HCT116 (cell line): ENCODE measurements around the gene SESN1.

Source experiments
- CTCF ChIP-seq, 3 experiments: fragments of 200-600 bp in 1 of 3; sonication (generic) in 1 of 3; IDR thresholded peaks in 2 of 3; conservative IDR thresholded peaks in 1 of 3; 2 replicates each; pipeline ENCODE4 v1.5.1; 2012 to 2017; ENCODE audit warnings: low read depth in 2 of 3, low read length in 2 of 3, antibody characterized with exemption in 1 of 3, borderline replicate concordance in 1 of 3, control low read depth in 1 of 3, mild to moderate bottlenecking in 1 of 3, mixed read lengths in 1 of 3, mixed run types in 1 of 3, moderate library complexity in 1 of 3; ENCODE audit not compliant: insufficient read depth in 1 of 3
- POLR2A ChIP-seq: IDR thresholded peaks from 2 replicates; pipeline ENCODE4 v1.7.0; 2011; ENCODE audit warnings: borderline replicate concordance; ENCODE audit not compliant: insufficient read depth, insufficient read length; ENCODE audit errors: extremely low read depth
- POLR2AphosphoS5 ChIP-seq: IDR thresholded peaks from 2 replicates; pipeline ENCODE4 v1.6.1; 2011; ENCODE audit warnings: mild to moderate bottlenecking, low read depth, low read length, moderate library complexity
- RAD21 ChIP-seq: IDR thresholded peaks from 2 replicates; pipeline ENCODE4 v1.6.1; 2012; ENCODE audit warnings: low read depth, mild to moderate bottlenecking
- YY1 ChIP-seq: IDR thresholded peaks from 2 replicates; pipeline ENCODE4 v1.6.1; 2011; ENCODE audit warnings: low read length, low read depth, moderate library complexity, mild to moderate bottlenecking; ENCODE audit not compliant: insufficient replicate concordance; ENCODE audit errors: extremely low read depth
- ZNF274 ChIP-seq: fragments of 200-500 bp; sonication (Bioruptor generic); IDR thresholded peaks from 2 replicates; pipeline ENCODE4 v1.6.1; 2014; ENCODE audit warnings: mild to moderate bottlenecking, low read depth, low read length, inconsistent platforms

GRCh38 chr6:108947114-108947854 is 147.4 kb downstream of the SESN1 start:
- no peak for TF ChIP-seq CTCF (IDR thresholded peaks at IDR 0.05 in 2 of 3, conservative IDR thresholded peaks at IDR 0.05 in 1 of 3; ENCODE audit: borderline replicate concordance in 1 of 3, insufficient read depth in 1 of 3, low read depth in 2 of 3, low read length in 2 of 3)
- no peak for TF ChIP-seq POLR2A
- TF ChIP-seq RAD21 = no peak
- TF ChIP-seq ZNF274 = no peak
- TF ChIP-seq YY1 = no peak
- no peak for TF ChIP-seq POLR2AphosphoS5
